Activated gamma-delta T cell (primary cell): ENCODE data around the gene AMER2.

Experiments used
- DNase-seq: peaks from one replicate; lab custom pipeline; 2025; lab: John Stamatoyannopoulos, UW

AMER2 gene

GRCh38 chr13:25149711-25150110 is 22.4 kb downstream of the AMER2 start:
- no peak for DNase-seq

GRCh38 chr13:25148402-25148771 is 23.7 kb downstream of the AMER2 start:
- DNase-seq = no peak

DNA sequence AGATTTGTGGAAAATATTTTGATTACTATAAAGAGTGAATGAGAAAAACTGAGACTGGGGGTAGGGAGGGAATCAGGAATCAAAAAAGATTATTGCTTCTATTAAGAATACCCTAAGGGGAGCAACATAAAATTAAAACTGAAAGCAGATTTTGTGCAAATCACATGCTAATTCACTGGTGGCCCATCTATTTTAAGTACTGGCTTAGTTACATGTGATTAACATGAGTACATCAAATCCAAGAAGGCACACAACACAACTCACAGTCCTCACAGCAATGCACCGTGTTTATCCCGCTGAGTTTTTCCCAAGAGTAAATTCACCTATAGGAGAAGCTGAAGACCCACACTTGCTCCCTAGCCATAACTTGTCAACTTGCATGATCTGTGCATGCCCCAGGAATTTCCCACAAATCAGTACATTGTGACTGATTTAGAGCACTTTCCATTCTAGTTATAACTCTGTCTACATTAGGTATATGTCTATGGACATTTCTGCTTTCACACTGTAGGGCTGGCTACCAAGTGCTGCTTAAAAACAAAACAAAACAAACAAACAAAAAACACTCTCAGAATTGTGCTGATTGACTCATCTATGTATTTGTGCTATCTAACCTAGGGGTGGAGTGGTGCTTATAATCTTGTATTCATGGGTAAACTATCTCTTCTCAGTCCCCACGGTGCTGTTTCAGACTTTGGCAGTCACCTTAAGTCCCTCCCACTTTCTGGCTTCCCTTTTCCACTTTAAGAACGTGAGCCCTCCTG is 24.3 kb downstream of the AMER2 start:
- DNase-seq = no peak

GRCh38 chr13:25143706-25144105 is 28.4 kb downstream of the AMER2 start:
- DNase-seq = no peak

GRCh38 chr13:25141042-25141441 is 31.0 kb downstream of the AMER2 start:
- no peak for DNase-seq

- no peak for DNase-seq
Observed at GRCh38 chr13:25137788-25138115, 34.3 kb downstream of the AMER2 start.

GRCh38 chr13:25136880-25137787 is 35.0 kb downstream of the AMER2 start:
- no peak for DNase-seq

DNA sequence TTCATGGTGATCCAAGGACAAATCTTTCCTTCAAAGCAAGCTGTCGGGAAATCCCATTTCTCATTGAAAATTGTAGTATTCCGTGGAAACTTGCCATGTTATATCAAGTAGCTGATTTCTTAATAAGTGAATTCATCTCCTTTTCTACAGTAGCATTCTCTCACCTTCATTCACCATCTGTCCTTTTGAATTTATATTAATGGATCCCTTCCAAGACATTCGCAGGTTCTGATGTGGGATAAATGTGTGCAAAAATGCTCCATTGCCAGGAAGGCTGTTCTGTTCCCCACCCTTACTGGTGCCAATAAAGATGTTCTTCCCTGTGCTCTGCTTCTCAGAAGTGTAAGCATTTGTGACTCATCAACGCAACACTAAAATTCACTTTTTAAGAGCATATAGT is 36.2 kb downstream of the AMER2 start:
- DNase-seq = no peak

GRCh38 chr13:25132751-25133390 is 39.2 kb downstream of the AMER2 start:
- DNase-seq = no peak

GRCh38 chr13:25131881-25132420 is 40.1 kb downstream of the AMER2 start:
- no peak for DNase-seq

- DNase-seq = no peak
Observed at GRCh38 chr13:25130944-25131343, 41.1 kb downstream of the AMER2 start.

DNA sequence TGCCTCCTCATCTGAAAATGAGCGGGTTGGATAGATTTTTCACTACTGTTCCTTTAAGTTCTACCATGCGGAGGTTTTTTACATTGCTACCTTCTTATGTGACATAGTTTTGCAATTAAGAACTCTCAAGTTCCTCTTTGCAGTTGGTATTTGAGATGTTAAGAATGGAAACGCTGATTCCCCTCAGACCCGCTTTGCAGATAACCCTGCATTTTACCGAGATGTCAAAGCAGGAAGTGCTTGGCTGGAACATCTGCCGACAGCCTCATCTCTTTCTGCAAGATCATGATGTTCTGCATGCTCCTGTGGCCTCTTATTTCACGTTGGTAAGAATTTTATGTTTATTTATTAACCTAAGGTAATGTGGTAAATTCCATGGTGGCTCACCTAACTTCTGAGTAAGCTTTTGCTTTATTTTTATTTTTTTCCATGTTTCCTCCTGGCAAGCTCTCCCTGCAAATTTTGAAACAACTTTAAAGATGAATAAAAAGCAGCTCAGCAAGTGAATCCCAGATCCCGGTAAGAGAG is 53.6 kb downstream of the AMER2 start:
- no peak for DNase-seq

GRCh38 chr13:25117312-25117711 is 54.8 kb downstream of the AMER2 start:
- DNase-seq = no peak

DNA sequence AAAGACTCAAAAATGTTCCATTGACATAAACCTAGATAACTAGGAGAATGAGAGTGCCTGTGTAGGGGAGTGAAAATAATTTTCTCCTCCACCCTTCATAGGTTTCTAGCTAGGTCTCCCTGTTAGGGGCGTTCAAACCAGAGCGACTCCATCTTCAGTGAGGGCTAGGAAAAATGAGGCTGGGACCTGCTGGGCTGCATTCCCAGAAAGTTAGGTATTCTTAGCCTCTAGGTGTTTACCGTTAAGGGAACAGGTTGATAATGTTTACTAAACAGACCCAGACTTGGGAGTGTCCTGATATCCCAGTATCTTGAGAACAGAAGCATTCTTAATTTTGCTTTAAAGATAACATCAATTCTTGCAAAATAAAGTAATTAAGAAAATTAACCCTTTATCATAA is 56.0 kb downstream of the AMER2 start:
- DNase-seq = no peak

DNA sequence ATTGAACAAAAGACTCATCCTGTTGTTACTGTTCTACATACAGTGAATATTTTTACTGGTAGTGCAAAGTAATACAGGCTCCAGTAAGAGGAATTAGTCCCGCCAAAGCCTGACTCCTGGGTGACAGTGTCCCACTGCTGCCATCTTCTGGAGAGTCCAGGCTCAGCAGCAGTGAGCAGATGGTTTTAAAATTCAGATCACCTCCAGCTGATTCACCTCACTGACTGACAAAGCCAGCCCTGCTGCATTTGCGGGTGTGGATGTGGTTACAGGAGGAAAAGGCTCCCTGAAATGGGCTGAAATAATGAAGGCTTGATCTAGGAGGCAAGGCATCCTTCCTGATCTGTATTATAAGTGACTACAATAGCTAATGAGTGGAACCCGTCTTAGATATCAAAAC is 57.9 kb downstream of the AMER2 start:
- DNase-seq = no peak

GRCh38 chr13:25112695-25113255 is 59.3 kb downstream of the AMER2 start:
- DNase-seq = no peak
